T-helper 17 cell (primary cell): ENCODE measurements around the gene RPS19. TPM values are rescaled to one million over a fixed set of nuclear protein-coding genes. Genes with fewer than 3 reads are reported as not detected.
"Not testable (repeated sequence)": the region's sequence is repeated elsewhere in the genome, so short reads cannot be mapped to it uniquely, and the experiment has no call there.

Source experiments
- ATAC-seq: fragments of 150-1000 bp; cut with Tn5 transposase; 2 replicates; pipeline ENCODE4 v1.10.0; 2021; ENCODE audit warnings: mild to moderate bottlenecking, moderate library complexity
- DNase-seq, 3 donors: peaks; one replicate each; pipeline versions ENCODE4 v3.0.0 to v3.0.0-alpha.2; 2020 to 2021
- H3K9me3 ChIP-seq: one replicate; pipeline ENCODE4 v1.7.0; 2013; ENCODE audit warnings: low read length, mild to moderate bottlenecking; ENCODE audit not compliant: control insufficient read depth, poor library complexity, severe bottlenecking
- H3K27ac Mint-ChIP-seq: one replicate; pipeline ENCODE4 v1.8.0; 2022; ENCODE audit warnings: mild to moderate bottlenecking, moderate library complexity, mixed read lengths
- H3K27me3 Mint-ChIP-seq: one replicate; pipeline ENCODE4 v1.8.0; 2022; ENCODE audit warnings: mixed read lengths
- H3K36me3 Mint-ChIP-seq: one replicate; pipeline ENCODE4 v1.8.0; 2022; ENCODE audit warnings: low read depth, mixed read lengths
- H3K4me1 Mint-ChIP-seq: one replicate; pipeline ENCODE4 v1.8.0; 2022; ENCODE audit warnings: mild to moderate bottlenecking, mixed read lengths
- H3K4me3 Mint-ChIP-seq: one replicate; pipeline ENCODE4 v1.8.0; 2022; ENCODE audit warnings: mild to moderate bottlenecking, moderate library complexity, mixed read lengths
- total RNA-seq, 4 donors: library from RNA in 2 of 4; stranded (reverse) in 2 of 4; gene quantifications; one replicate each; pipeline ENCODE4 v1.2.3 and lab custom pipeline; 2022 to 2026

The RPS19 gene
- total RNA-seq, 2 donors from 2014 or later: 3,299 to 3,349 TPM

GRCh38 chr19:41911889-41912731 lies 52.1 kb downstream of the RPS19 start:
- Mint-ChIP-seq H3K4me1 (peaks cover 34% of the 10 kb centered on the region), H3K4me3 (peak overlapping the region; percentile 55), H3K27ac (peak overlapping the region; percentile 79), H3K36me3 (peaks cover 5% of the 10 kb centered on the region), H3K27me3 (peaks cover 15% of the 10 kb centered on the region)
- no peak for DNase-seq
- no peak for ATAC-seq
- no peaks in the 10 kb centered on the region for H3K9me3 ChIP-seq

GRCh38 chr19:41912899-41913537 lies 53.0 kb downstream of the RPS19 start:
- peaks cover 15% of the 10 kb centered on the region for H3K27me3 Mint-ChIP-seq
- ATAC-seq: peak; percentile 35
- H3K27ac Mint-ChIP-seq: no peak overlapping the region
- H3K9me3 ChIP-seq: no peaks in the 10 kb centered on the region
- peaks cover 34% of the 10 kb centered on the region for H3K4me1 Mint-ChIP-seq
- H3K36me3 Mint-ChIP-seq: peaks cover 5% of the 10 kb centered on the region
- DNase-seq: no peak
- H3K4me3 Mint-ChIP-seq: no peak overlapping the region

GRCh38 chr19:41913538-41914423 lies 53.7 kb downstream of the RPS19 start:
- no peak overlapping the region for H3K4me3 Mint-ChIP-seq
- H3K4me1 Mint-ChIP-seq: peaks cover 34% of the 10 kb centered on the region
- peaks cover 15% of the 10 kb centered on the region for H3K27me3 Mint-ChIP-seq
- ATAC-seq (peak; percentile 10), DNase-seq (no peak)
- peak overlapping the region; percentile 43 for H3K27ac Mint-ChIP-seq
- peaks cover 5% of the 10 kb centered on the region for H3K36me3 Mint-ChIP-seq
- H3K9me3 ChIP-seq: no peaks in the 10 kb centered on the region

- ATAC-seq, DNase-seq, H3K4me3 Mint-ChIP-seq, H3K9me3 ChIP-seq, H3K36me3 Mint-ChIP-seq: not testable (repeated sequence)
- Mint-ChIP-seq H3K27me3 (peaks cover 15% of the 10 kb centered on the region), H3K4me1 (peaks cover 30% of the 10 kb centered on the region), H3K27ac (peak overlapping the region; percentile 43)
These were observed 54.4 kb downstream of the RPS19 start for GRCh38 chr19:41914424-41914834.

- Mint-ChIP-seq H3K27me3 (peaks cover 15% of the 10 kb centered on the region), H3K36me3 (peaks cover 3% of the 10 kb centered on the region), H3K4me1 (peaks cover 29% of the 10 kb centered on the region), H3K27ac (no peak overlapping the region), H3K4me3 (no peak overlapping the region)
- no peaks in the 10 kb centered on the region for H3K9me3 ChIP-seq
- no peak for DNase-seq
- ATAC-seq: no peak
These were observed 55.1 kb downstream of the RPS19 start for GRCh38 chr19:41915021-41915775.

GRCh38 chr19:41915776-41916414 lies 55.8 kb downstream of the RPS19 start:
- DNase-seq (no peak), ATAC-seq (peak; percentile 20)
- Mint-ChIP-seq H3K4me3 (no peak overlapping the region), H3K27me3 (peaks cover 15% of the 10 kb centered on the region), H3K27ac (no peak overlapping the region), H3K36me3 (peaks cover 3% of the 10 kb centered on the region), H3K4me1 (peaks cover 22% of the 10 kb centered on the region)
- H3K9me3 ChIP-seq: no peaks in the 10 kb centered on the region

GRCh38 chr19:41917676-41918075 lies 57.6 kb downstream of the RPS19 start:
- H3K27me3 Mint-ChIP-seq: peaks cover 11% of the 10 kb centered on the region
- H3K27ac Mint-ChIP-seq: no peak overlapping the region
- H3K36me3 Mint-ChIP-seq: peaks cover 11% of the 10 kb centered on the region
- ATAC-seq (no peak), DNase-seq (no peak)
- H3K9me3 ChIP-seq: no peaks in the 10 kb centered on the region
- H3K4me3 Mint-ChIP-seq: no peak overlapping the region
- peaks cover 21% of the 10 kb centered on the region for H3K4me1 Mint-ChIP-seq

- H3K27ac Mint-ChIP-seq: no peak overlapping the region
- H3K9me3 ChIP-seq: no peaks in the 10 kb centered on the region
- DNase-seq: no peak
- no peak overlapping the region for H3K4me3 Mint-ChIP-seq
- H3K36me3 Mint-ChIP-seq: peaks cover 12% of the 10 kb centered on the region
- H3K4me1 Mint-ChIP-seq: peaks cover 23% of the 10 kb centered on the region
- no peak for ATAC-seq
- H3K27me3 Mint-ChIP-seq: peaks cover 15% of the 10 kb centered on the region
These were observed 58.0 kb downstream of the RPS19 start for GRCh38 chr19:41918095-41918494.

- H3K9me3 ChIP-seq: no peaks in the 10 kb centered on the region
- peaks cover 23% of the 10 kb centered on the region for H3K4me1 Mint-ChIP-seq
- no peak overlapping the region for H3K4me3 Mint-ChIP-seq
- DNase-seq: no peak
- no peak for ATAC-seq
- peaks cover 19% of the 10 kb centered on the region for H3K27me3 Mint-ChIP-seq
- no peak overlapping the region for H3K27ac Mint-ChIP-seq
- H3K36me3 Mint-ChIP-seq: peaks cover 15% of the 10 kb centered on the region
These were observed 58.7 kb downstream of the RPS19 start for GRCh38 chr19:41918653-41919244.

GRCh38 chr19:41919948-41920712 lies 60.1 kb downstream of the RPS19 start:
- DNase-seq: no peak
- Mint-ChIP-seq H3K4me1 (peaks cover 16% of the 10 kb centered on the region), H3K36me3 (peaks cover 12% of the 10 kb centered on the region), H3K27me3 (peaks cover 19% of the 10 kb centered on the region), H3K27ac (peak overlapping the region; percentile 53), H3K4me3 (no peak overlapping the region)
- ATAC-seq: no peak
- no peaks in the 10 kb centered on the region for H3K9me3 ChIP-seq

GRCh38 chr19:41920882-41921576 lies 61.0 kb downstream of the RPS19 start:
- H3K27ac Mint-ChIP-seq: peak overlapping the region; percentile 53
- no peak for DNase-seq
- H3K9me3 ChIP-seq: no peaks in the 10 kb centered on the region
- peaks cover 16% of the 10 kb centered on the region for H3K4me1 Mint-ChIP-seq
- ATAC-seq: no peak
- peaks cover 12% of the 10 kb centered on the region for H3K36me3 Mint-ChIP-seq
- no peak overlapping the region for H3K4me3 Mint-ChIP-seq
- peaks cover 19% of the 10 kb centered on the region for H3K27me3 Mint-ChIP-seq
